ENCODE measurements around the gene ESRRA. TPM values are rescaled to one million over a fixed set of nuclear protein-coding genes. Genes with fewer than 3 reads are reported as not detected.
A peak's percentile ranks its signal among the peaks of the same experiment; 100 is the strongest.

Gene ESRRA
- total RNA-seq, 2 experiments from 2014 or later = 10.9 to 12.0 TPM

DNA sequence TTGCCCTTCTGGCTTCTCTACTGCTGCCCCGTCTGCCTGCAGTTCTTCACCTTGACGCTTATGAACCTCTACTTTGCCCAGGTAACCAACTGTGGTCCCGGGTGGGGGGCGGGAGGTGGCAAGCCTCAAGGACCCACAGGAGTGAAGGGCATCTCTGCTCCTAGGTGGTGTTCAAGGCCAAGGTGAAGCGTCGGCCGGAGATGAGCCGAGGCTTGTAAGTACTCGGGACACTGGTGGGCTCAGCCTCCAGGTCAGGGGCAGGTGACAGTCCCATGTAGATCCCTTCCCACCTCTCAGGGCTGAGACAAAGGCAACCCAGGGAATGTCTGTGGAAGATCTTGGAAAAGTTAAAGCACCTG lies 18.5 kb upstream of the ESRRA start:
- Mint-ChIP-seq H3K27me3 (peaks cover 8% of the 10 kb centered on the region), H3K4me3 (peak overlapping the region; percentile 90), H3K27ac (peak overlapping the region; percentile 88), H3K4me1 (ENCODE audit: low read depth) (peaks cover 20% of the 10 kb centered on the region), H3K36me3 (ENCODE audit: low read depth) (peaks cover 5% of the 10 kb centered on the region), H3K9me3 (no peaks in the 10 kb centered on the region)
- H3K9me3 ChIP-seq (ENCODE audit: control insufficient read depth in 1 of 2, insufficient read depth in 1 of 2, low read length in 2 of 2) = peaks cover 0 to 6% of the 10 kb centered on the region in 2 experiments
- H3K4me1 ChIP-seq (ENCODE audit: insufficient read depth, low read length) = peaks cover 40% of the 10 kb centered on the region
- ChIA-PET POLR2A (interaction anchor here (3.8 kb wide), 1 partner anchor 18 kb away, joined by 18 read pairs; the partner anchor contains the start of gene ESRRA), CTCF (interaction anchor here (0.6 to 3.9 kb wide), 3 partner anchors 14 to 1519 kb away, joined by 3 to 21 read pairs (median 10); partner anchors contain the start of gene CATSPERZ)
- H3K4me3 ChIP-seq (ENCODE audit: low read length) = no peak overlapping the region
- peaks cover 13 to 14% of the 10 kb centered on the region in 2 experiments for H3K27me3 ChIP-seq (ENCODE audit: control insufficient read depth in 1 of 2, insufficient read depth in 2 of 2, low read length in 2 of 2)
- DNase-seq = peak in 1 of 14 experiments; percentile 42
- TF ChIP-seq, protein P1, sequence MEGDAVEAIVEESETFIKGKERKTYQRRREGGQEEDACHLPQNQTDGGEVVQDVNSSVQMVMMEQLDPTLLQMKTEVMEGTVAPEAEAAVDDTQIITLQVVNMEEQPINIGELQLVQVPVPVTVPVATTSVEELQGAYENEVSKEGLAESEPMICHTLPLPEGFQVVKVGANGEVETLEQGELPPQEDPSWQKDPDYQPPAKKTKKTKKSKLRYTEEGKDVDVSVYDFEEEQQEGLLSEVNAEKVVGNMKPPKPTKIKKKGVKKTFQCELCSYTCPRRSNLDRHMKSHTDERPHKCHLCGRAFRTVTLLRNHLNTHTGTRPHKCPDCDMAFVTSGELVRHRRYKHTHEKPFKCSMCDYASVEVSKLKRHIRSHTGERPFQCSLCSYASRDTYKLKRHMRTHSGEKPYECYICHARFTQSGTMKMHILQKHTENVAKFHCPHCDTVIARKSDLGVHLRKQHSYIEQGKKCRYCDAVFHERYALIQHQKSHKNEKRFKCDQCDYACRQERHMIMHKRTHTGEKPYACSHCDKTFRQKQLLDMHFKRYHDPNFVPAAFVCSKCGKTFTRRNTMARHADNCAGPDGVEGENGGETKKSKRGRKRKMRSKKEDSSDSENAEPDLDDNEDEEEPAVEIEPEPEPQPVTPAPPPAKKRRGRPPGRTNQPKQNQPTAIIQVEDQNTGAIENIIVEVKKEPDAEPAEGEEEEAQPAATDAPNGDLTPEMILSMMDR (IDR thresholded peaks at IDR 0.05) = no peak
- intact Hi-C loops (cut with DNase I, micrococcal nuclease) = loop anchor here in 1 of 2 experiments (1.0 kb wide), 1 partner anchor 17 kb away; no protein-coding TSS in a partner anchor
- H3K27ac ChIP-seq (ENCODE audit: low read depth in 1 of 2, low read length in 2 of 2) = no peak overlapping the region
- H3K36me3 ChIP-seq (ENCODE audit: insufficient read depth, low read length) = peaks cover 13% of the 10 kb centered on the region
- ATAC-seq (ENCODE audit: poor library complexity) = no peak

DNA sequence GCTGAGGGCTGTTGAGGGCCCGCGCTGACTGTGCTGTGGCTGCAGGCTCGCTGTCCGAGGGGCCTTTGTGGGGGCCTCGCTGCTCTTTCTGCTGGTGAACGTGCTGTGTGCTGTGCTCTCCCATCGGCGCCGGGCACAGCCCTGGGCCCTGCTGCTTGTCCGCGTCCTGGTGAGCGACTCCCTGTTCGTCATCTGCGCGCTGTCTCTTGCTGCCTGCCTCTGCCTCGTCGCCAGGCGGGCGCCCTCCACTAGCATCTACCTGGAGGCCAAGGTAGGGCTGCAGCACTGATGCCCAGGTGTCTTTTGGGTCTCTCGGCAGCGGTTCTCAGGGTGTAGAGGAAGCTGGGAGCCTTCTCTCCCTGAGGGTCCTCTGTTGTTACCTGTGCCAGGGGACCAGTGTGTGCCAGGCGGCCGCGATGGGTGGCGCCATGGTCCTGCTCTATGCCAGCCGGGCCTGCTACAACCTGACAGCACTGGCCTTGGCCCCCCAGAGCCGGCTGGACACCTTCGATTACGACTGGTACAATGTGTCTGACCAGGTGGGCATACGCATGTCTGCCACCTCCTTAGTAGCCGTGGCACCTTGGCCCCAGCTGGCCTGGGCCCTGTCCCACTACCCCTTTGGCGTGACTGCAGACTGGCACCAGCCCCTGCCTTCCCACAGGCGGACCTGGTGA lies 17.5 kb upstream of the ESRRA start:
- peaks cover 0 to 7% of the 10 kb centered on the region in 2 experiments for H3K9me3 ChIP-seq (ENCODE audit: control insufficient read depth in 1 of 2, insufficient read depth in 1 of 2, low read length in 2 of 2)
- H3K4me1 ChIP-seq (ENCODE audit: insufficient read depth, low read length) = peaks cover 46% of the 10 kb centered on the region
- peaks cover 6% of the 10 kb centered on the region for H3K36me3 ChIP-seq (ENCODE audit: insufficient read depth, low read length)
- TF ChIP-seq, protein P1 (IDR thresholded peaks at IDR 0.05) = no peak
- Mint-ChIP-seq H3K27me3 (peaks cover 13% of the 10 kb centered on the region), H3K4me1 (ENCODE audit: low read depth) (peaks cover 19% of the 10 kb centered on the region), H3K36me3 (ENCODE audit: low read depth) (peaks cover 5% of the 10 kb centered on the region), H3K9me3 (no peaks in the 10 kb centered on the region), H3K4me3 (peak overlapping the region; percentile 62), H3K27ac (no peak overlapping the region)
- ATAC-seq (ENCODE audit: poor library complexity) (no peak), DNase-seq (no peak)
- H3K4me3 ChIP-seq (ENCODE audit: low read length) = no peak overlapping the region
- ChIA-PET CTCF (no interaction called here), POLR2A (interaction anchor here (3.8 kb wide), 1 partner anchor 17 kb away, joined by 18 read pairs; the partner anchor contains the start of gene ESRRA)
- H3K27ac ChIP-seq (ENCODE audit: low read depth in 1 of 2, low read length in 2 of 2) = no peak overlapping the region
- peaks cover 19 to 22% of the 10 kb centered on the region in 2 experiments for H3K27me3 ChIP-seq (ENCODE audit: control insufficient read depth in 1 of 2, insufficient read depth in 2 of 2, low read length in 2 of 2)
- intact Hi-C loops (cut with DNase I, micrococcal nuclease) = no loop called here

DNA sequence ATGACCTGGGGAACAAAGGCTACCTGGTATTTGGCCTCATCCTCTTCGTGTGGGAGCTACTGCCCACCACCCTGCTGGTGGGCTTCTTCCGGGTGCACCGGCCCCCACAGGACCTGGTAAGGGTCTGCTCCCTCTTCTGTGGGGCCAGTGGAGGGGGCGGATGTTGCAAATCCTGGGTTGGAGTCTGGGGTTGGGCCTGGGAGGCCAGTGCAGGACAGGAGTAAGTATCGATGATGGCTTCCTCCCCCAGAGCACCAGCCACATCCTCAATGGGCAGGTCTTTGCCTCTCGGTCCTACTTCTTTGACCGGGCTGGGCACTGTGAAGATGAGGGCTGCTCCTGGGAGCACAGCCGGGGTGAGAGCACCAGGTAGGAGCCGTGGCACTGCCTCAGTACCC lies 17.0 kb upstream of the ESRRA start:
- Mint-ChIP-seq H3K9me3 (no peaks in the 10 kb centered on the region), H3K27me3 (peaks cover 18% of the 10 kb centered on the region), H3K36me3 (ENCODE audit: low read depth) (peaks cover 5% of the 10 kb centered on the region), H3K27ac (no peak overlapping the region), H3K4me1 (ENCODE audit: low read depth) (peaks cover 14% of the 10 kb centered on the region), H3K4me3 (peak overlapping the region; percentile 7)
- DNase-seq = no peak
- H3K27me3 ChIP-seq (ENCODE audit: control insufficient read depth in 1 of 2, insufficient read depth in 2 of 2, low read length in 2 of 2) = peaks cover 25 to 27% of the 10 kb centered on the region in 2 experiments
- ChIA-PET POLR2A (no interaction called here), CTCF (no interaction called here)
- peaks cover 0 to 10% of the 10 kb centered on the region in 2 experiments for H3K9me3 ChIP-seq (ENCODE audit: control insufficient read depth in 1 of 2, insufficient read depth in 1 of 2, low read length in 2 of 2)
- TF ChIP-seq, protein P1 (IDR thresholded peaks at IDR 0.05) = no peak
- peaks cover 41% of the 10 kb centered on the region for H3K4me1 ChIP-seq (ENCODE audit: insufficient read depth, low read length)
- peaks cover 6% of the 10 kb centered on the region for H3K36me3 ChIP-seq (ENCODE audit: insufficient read depth, low read length)
- intact Hi-C loops (cut with DNase I, micrococcal nuclease) = no loop called here
- ATAC-seq (ENCODE audit: poor library complexity) = no peak
- no peak overlapping the region for H3K4me3 ChIP-seq (ENCODE audit: low read length)
- no peak overlapping the region for H3K27ac ChIP-seq (ENCODE audit: low read depth in 1 of 2, low read length in 2 of 2)
